K562 (cell line): ENCODE results near the gene ATG14.

Source experiments
- ARID1B ChIP-seq: fragments of 450-650 bp; IDR thresholded peaks from 2 replicates; pipeline ENCODE4 v1.6.1; 2016; ENCODE audit warnings: antibody characterized with exemption, mild to moderate bottlenecking, inconsistent platforms
- ELF4 ChIP-seq: fragments of 450-650 bp; formaldehyde crosslinking; IDR thresholded peaks from 2 replicates; pipeline ENCODE4 v1.4.0; 2022; ENCODE audit warnings: missing genetic modification characterization
- ETV6 ChIP-seq, 3 experiments: fragments of 150-350 bp in 1 of 3; sonication (generic) in 1 of 3; formaldehyde crosslinking in 1 of 3; IDR thresholded peaks; 2 replicates each; pipeline versions ENCODE4 v1.6.1 to v1.8.0; 2014 to 2022; ENCODE audit warnings: borderline replicate concordance in 2 of 3, low read depth in 2 of 3, antibody characterized with exemption in 1 of 3, low read length in 1 of 3, mild to moderate bottlenecking in 1 of 3, missing genetic modification reagents in 1 of 3
- GTF2F1 ChIP-seq: IDR thresholded peaks from 2 replicates; pipeline ENCODE4 v1.6.1; 2011; ENCODE audit warnings: low read depth, low read length, improper control_type of control experiment
- MLX ChIP-seq, 2 experiments: fragments of 450-650 bp in 1 of 2; sonication (generic) in 1 of 2; formaldehyde crosslinking; conservative IDR thresholded peaks; 2 replicates each; pipeline versions ENCODE4 v1.4.0 to v1.8.1; 2020 to 2022; ENCODE audit warnings: mild to moderate bottlenecking in 1 of 2, missing genetic modification reagents in 1 of 2
- NR2C2 ChIP-seq, 2 experiments: fragments of 200-800 bp in 1 of 2; sonication (Bioruptor generic) in 1 of 2; sonication (generic) in 1 of 2; formaldehyde crosslinking in 1 of 2; IDR thresholded peaks; 2 replicates each; pipeline versions ENCODE4 v1.6.1 to v1.8.0; 2016 to 2022; ENCODE audit warnings: mild to moderate bottlenecking in 1 of 2, missing compliant biosample characterization in 1 of 2, missing genetic modification characterization in 1 of 2, missing genetic modification reagents in 1 of 2
- NRF1 ChIP-seq, 2 experiments: fragments of 450-650 bp; IDR thresholded peaks in 1 of 2; conservative IDR thresholded peaks in 1 of 2; 2 replicates each; pipeline ENCODE4 v1.6.1; 2014; ENCODE audit warnings: mild to moderate bottlenecking in 2 of 2
- POLR2A ChIP-seq: fragments of 450-650 bp; conservative IDR thresholded peaks from 2 replicates; pipeline ENCODE4 v1.6.1; 2016

GRCh38 chr14:55324812-55325211 is 86.8 kb downstream of the ATG14 start:
- no peak for TF ChIP-seq POLR2A
- TF ChIP-seq ETV6 (IDR thresholded peaks at IDR 0.05; ENCODE audit: borderline replicate concordance in 1 of 2, low read depth in 2 of 2, low read length in 1 of 2), result no peak
- no peak for TF ChIP-seq ETV6 (CRISPR knock-in tag; IDR thresholded peaks at IDR 0.05; ENCODE audit: borderline replicate concordance)
- TF ChIP-seq NR2C2 (CRISPR knock-in tag; IDR thresholded peaks at IDR 0.05), result no peak
- no peak for TF ChIP-seq NR2C2 (tag; IDR thresholded peaks at IDR 0.05)
- no peak for TF ChIP-seq ARID1B
- no peak for TF ChIP-seq GTF2F1
- no peak for TF ChIP-seq NRF1 (conservative IDR thresholded peaks at IDR 0.05 in 1 of 2, IDR thresholded peaks at IDR 0.05 in 1 of 2)
- TF ChIP-seq ELF4 (CRISPR knock-in tag), result no peak
- no peak for TF ChIP-seq MLX (CRISPR knock-in tag; conservative IDR thresholded peaks at IDR 0.05)
